Panc1 (cell line): Measurements from ENCODE around the gene SEMA7A. TPM values are rescaled to one million over a fixed set of nuclear protein-coding genes. Genes with fewer than 3 reads are reported as not detected.

Experiments
- ATAC-seq: fragments of 200-7000 bp; cut with Tn5 transposase; 2 replicates; pipeline ENCODE4 v1.9.1; 2020; ENCODE audit warnings: mild to moderate bottlenecking, moderate library complexity
- BruUV-seq: library from RNA; stranded (reverse); fragments of 400-500 nt; replicated peaks from 2 replicates; lab custom pipeline; 2021; lab: Mats Ljungman, UMichigan
- CTCF ChIA-PET: fragments of 300-600 bp; sonication (Branson Sonifier 250); formaldehyde crosslinking; loops from one replicate; lab custom pipeline; 2022; ENCODE audit warnings: antibody characterized with exemption; lab: Charles Lee
- POLR2A ChIA-PET: fragments of 300-600 bp; sonication (Branson Sonifier 250); formaldehyde crosslinking; loops from one replicate; lab custom pipeline; 2022; ENCODE audit warnings: antibody characterized with exemption; lab: Charles Lee
- DNase-seq: peaks from one replicate; pipeline ENCODE4 v3.0.0-alpha.2; 2010; ENCODE audit warnings: low read depth, low spot score
- H3K27ac ChIP-seq: 2 replicates; pipeline ENCODE4 v1.5.1; 2011; ENCODE audit warnings: mild to moderate bottlenecking, low read length, inconsistent platforms
- H3K27me3 ChIP-seq: fragments of 200-500 bp; sonication (Bioruptor generic); 2 replicates; pipeline ENCODE4 v1.6.0; 2014; ENCODE audit warnings: low read length, inconsistent platforms; ENCODE audit not compliant: control insufficient read depth, insufficient read depth
- H3K36me3 ChIP-seq: fragments of 200-500 bp; sonication (Bioruptor generic); 2 replicates; pipeline ENCODE4 v1.5.1; 2014; ENCODE audit warnings: inconsistent platforms, mild to moderate bottlenecking, low read length, moderate library complexity; ENCODE audit not compliant: control insufficient read depth, insufficient read depth
- H3K4me1 ChIP-seq: 2 replicates; pipeline ENCODE4 v1.5.1; 2011; ENCODE audit warnings: inconsistent platforms, mild to moderate bottlenecking, low read length, moderate library complexity; ENCODE audit not compliant: control insufficient read depth, insufficient read depth
- H3K4me3 ChIP-seq, 2 experiments: 2 replicates each; pipeline ENCODE4 v1.5.1; 2011 to 2012; ENCODE audit warnings: low read depth in 2 of 2, low read length in 2 of 2, mild to moderate bottlenecking in 2 of 2, inconsistent platforms in 1 of 2, moderate library complexity in 1 of 2
- H3K9me3 ChIP-seq: fragments of 200-500 bp; sonication (Bioruptor generic); 2 replicates; pipeline ENCODE4 v1.5.1; 2014; ENCODE audit warnings: low read depth, mild to moderate bottlenecking, inconsistent platforms, low read length, moderate library complexity; ENCODE audit not compliant: control insufficient read depth, insufficient read depth
- POLR2AphosphoS5 ChIP-seq: IDR thresholded peaks from 2 replicates; pipeline ENCODE4 v1.6.1; 2012; ENCODE audit warnings: mild to moderate bottlenecking, low read depth, low read length, moderate library complexity
- SIN3A ChIP-seq: IDR thresholded peaks from 2 replicates; pipeline ENCODE4 v1.6.1; 2012; ENCODE audit warnings: low read depth, mild to moderate bottlenecking, low read length, moderate library complexity, borderline replicate concordance; ENCODE audit not compliant: insufficient read depth
- TCF7L2 ChIP-seq: IDR thresholded peaks from 2 replicates; pipeline ENCODE4 v1.6.1; 2011; ENCODE audit warnings: mild to moderate bottlenecking, low read depth, low read length, inconsistent platforms
- in situ Hi-C: cut with HindIII; loops from 2 replicates; pipeline ENCODE4 v1.10.0; 2016; ENCODE audit warnings: low sequenced_read_pairs, low pct_unique_long_range_greater_than_20kb
- intact Hi-C: fragments of 100-400 bp; cut with micrococcal nuclease; formaldehyde crosslinking; loops from one replicate; pipeline ENCODE4 v1.10.0; 2022; ENCODE audit not compliant: unreplicated experiment
- total RNA-seq: library from RNA; stranded (reverse); gene quantifications from one replicate; pipeline ENCODE4 v1.2.1, GENCODE V29; 2021; ENCODE audit not compliant: unreplicated experiment
- TF ChIP-seq, protein P1 (sequence below), 2 experiments: IDR thresholded peaks; 2 replicates each; pipeline ENCODE4 v1.6.1; 2011 to 2012; ENCODE audit warnings: low read depth in 2 of 2, control low read depth in 1 of 2, low read length in 1 of 2, mild to moderate bottlenecking in 1 of 2, moderate library complexity in 1 of 2; ENCODE audit not compliant: insufficient read depth in 1 of 2
- TF ChIP-seq, protein P2 (sequence below): fragments of 450-650 bp; IDR thresholded peaks from 2 replicates; pipeline ENCODE4 v1.5.1; 2017; ENCODE audit warnings: mild to moderate bottlenecking

The SEMA7A gene
- total RNA-seq, 1 experiment from 2014 or later: 11.2 TPM

DNA sequence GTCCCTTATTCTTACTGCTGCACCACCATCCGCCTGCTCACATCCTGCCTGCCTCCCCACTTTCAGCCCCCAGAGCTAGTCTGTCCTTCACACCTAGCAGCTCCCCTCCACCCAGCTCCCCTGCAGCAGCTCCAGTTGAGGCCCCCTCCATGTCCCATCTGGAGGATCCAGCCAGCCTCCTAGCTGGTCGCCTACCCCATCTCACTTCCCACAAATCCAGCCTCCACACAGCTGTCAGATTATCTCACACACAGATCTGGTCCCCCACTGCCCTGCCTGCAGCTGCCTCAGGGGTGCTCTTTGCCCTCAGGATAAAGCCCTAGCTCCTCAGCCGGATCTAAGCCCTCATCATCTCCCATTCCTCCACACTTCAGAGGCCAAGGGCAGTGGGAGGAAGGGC, 8.8 kb upstream of the SEMA7A start:
- in situ Hi-C loops: no loop called here

GRCh38 chr15:74442063-74442462, 8.3 kb upstream of the SEMA7A start:
- ChIA-PET CTCF (interaction anchor here (0.6 kb wide), 1 partner anchor 12 kb away, joined by 5 read pairs; no protein-coding TSS in a partner anchor), POLR2A (no interaction called here)
- no peak for ATAC-seq
- no peaks in the 10 kb centered on the region for H3K4me1 ChIP-seq
- H3K4me3 ChIP-seq: no peak overlapping the region
- H3K27me3 ChIP-seq: no peaks in the 10 kb centered on the region
- DNase-seq: no peak
- no peak overlapping the region for H3K27ac ChIP-seq
- no peaks in the 10 kb centered on the region for H3K36me3 ChIP-seq
- H3K9me3 ChIP-seq: no peaks in the 10 kb centered on the region
- BruUV-seq: no TSS peak
- in situ Hi-C loops (no loop called here), intact Hi-C loops (no loop called here)
- TF ChIP-seq POLR2AphosphoS5: no peak
- TF ChIP-seq, protein P1, sequence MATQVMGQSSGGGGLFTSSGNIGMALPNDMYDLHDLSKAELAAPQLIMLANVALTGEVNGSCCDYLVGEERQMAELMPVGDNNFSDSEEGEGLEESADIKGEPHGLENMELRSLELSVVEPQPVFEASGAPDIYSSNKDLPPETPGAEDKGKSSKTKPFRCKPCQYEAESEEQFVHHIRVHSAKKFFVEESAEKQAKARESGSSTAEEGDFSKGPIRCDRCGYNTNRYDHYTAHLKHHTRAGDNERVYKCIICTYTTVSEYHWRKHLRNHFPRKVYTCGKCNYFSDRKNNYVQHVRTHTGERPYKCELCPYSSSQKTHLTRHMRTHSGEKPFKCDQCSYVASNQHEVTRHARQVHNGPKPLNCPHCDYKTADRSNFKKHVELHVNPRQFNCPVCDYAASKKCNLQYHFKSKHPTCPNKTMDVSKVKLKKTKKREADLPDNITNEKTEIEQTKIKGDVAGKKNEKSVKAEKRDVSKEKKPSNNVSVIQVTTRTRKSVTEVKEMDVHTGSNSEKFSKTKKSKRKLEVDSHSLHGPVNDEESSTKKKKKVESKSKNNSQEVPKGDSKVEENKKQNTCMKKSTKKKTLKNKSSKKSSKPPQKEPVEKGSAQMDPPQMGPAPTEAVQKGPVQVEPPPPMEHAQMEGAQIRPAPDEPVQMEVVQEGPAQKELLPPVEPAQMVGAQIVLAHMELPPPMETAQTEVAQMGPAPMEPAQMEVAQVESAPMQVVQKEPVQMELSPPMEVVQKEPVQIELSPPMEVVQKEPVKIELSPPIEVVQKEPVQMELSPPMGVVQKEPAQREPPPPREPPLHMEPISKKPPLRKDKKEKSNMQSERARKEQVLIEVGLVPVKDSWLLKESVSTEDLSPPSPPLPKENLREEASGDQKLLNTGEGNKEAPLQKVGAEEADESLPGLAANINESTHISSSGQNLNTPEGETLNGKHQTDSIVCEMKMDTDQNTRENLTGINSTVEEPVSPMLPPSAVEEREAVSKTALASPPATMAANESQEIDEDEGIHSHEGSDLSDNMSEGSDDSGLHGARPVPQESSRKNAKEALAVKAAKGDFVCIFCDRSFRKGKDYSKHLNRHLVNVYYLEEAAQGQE (IDR thresholded peaks at IDR 0.05; ENCODE audit: insufficient read depth in 1 of 2, low read depth in 2 of 2, low read length in 1 of 2): no peak
- TF ChIP-seq SIN3A: no peak
- TF ChIP-seq, protein P2, sequence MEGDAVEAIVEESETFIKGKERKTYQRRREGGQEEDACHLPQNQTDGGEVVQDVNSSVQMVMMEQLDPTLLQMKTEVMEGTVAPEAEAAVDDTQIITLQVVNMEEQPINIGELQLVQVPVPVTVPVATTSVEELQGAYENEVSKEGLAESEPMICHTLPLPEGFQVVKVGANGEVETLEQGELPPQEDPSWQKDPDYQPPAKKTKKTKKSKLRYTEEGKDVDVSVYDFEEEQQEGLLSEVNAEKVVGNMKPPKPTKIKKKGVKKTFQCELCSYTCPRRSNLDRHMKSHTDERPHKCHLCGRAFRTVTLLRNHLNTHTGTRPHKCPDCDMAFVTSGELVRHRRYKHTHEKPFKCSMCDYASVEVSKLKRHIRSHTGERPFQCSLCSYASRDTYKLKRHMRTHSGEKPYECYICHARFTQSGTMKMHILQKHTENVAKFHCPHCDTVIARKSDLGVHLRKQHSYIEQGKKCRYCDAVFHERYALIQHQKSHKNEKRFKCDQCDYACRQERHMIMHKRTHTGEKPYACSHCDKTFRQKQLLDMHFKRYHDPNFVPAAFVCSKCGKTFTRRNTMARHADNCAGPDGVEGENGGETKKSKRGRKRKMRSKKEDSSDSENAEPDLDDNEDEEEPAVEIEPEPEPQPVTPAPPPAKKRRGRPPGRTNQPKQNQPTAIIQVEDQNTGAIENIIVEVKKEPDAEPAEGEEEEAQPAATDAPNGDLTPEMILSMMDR: no peak
- no peak for TF ChIP-seq TCF7L2

More for the DNA sequence above, 8.8 kb upstream of the SEMA7A start:
- POLR2A ChIA-PET: no interaction called here
- Histone ChIP-seq H3K9me3 (no peaks in the 10 kb centered on the region), H3K4me3 (no peak overlapping the region), H3K27ac (no peak overlapping the region), H3K27me3 (no peaks in the 10 kb centered on the region), H3K4me1 (no peaks in the 10 kb centered on the region), H3K36me3 (no peaks in the 10 kb centered on the region)
- intact Hi-C loops: no loop called here
- BruUV-seq: no TSS peak
- CTCF ChIA-PET: interaction anchor here (0.5 to 0.6 kb wide), 2 partner anchors 12 to 434 kb away, joined by 5 to 10 read pairs; no protein-coding TSS in a partner anchor
- no peak for TF ChIP-seq POLR2AphosphoS5
- TF ChIP-seq, protein P2: no peak
- no peak for TF ChIP-seq TCF7L2
- TF ChIP-seq, protein P1 (IDR thresholded peaks at IDR 0.05; ENCODE audit: insufficient read depth in 1 of 2, low read depth in 2 of 2, low read length in 1 of 2): no peak
- no peak for DNase-seq
- ATAC-seq: no peak
